ENCODE data around the gene ELSPBP1.
"Not testable (repeated sequence)": the region's sequence is repeated elsewhere in the genome, so short reads cannot be mapped to it uniquely, and the experiment has no call there.

The ELSPBP1 gene

GRCh38 chr19:48043675-48044258 lies 49.3 kb downstream of the ELSPBP1 start, which contains the start of gene CABP5:
CABP5 (minus strand) TSS chr19:48044079; CDS start chr19:48043922, 157 bp downstream.
- no peak for DNase-seq

GRCh38 chr19:48044561-48044960 lies 50.1 kb downstream of the ELSPBP1 start:
- DNase-seq = no peak

- DNase-seq = no peak
Observed at GRCh38 chr19:48051335-48052033, 57.1 kb downstream of the ELSPBP1 start.

- DNase-seq = no peak
Observed at GRCh38 chr19:48053076-48053475, 58.6 kb downstream of the ELSPBP1 start.

- no peak for DNase-seq
Observed at GRCh38 chr19:48053856-48054255, 59.4 kb downstream of the ELSPBP1 start.

GRCh38 chr19:48059331-48059730 lies 64.9 kb downstream of the ELSPBP1 start:
- DNase-seq = no peak

GRCh38 chr19:48060381-48060780 lies 65.9 kb downstream of the ELSPBP1 start:
- no peak for DNase-seq

- no peak for DNase-seq
Observed at GRCh38 chr19:48061401-48062344, 67.2 kb downstream of the ELSPBP1 start.

- no peak for DNase-seq
Observed at GRCh38 chr19:48064509-48064908, 70.1 kb downstream of the ELSPBP1 start.

GRCh38 chr19:48069435-48069834 lies 75.0 kb downstream of the ELSPBP1 start:
- DNase-seq = no peak

GRCh38 chr19:48070177-48070769 lies 75.8 kb downstream of the ELSPBP1 start:
- not testable (repeated sequence) for DNase-seq

All from islet precursor cell (in vitro differentiated cells).